Tibial artery (tissue), 4 donors: ENCODE measurements around the gene GALNT9.

Experiments used
- DNase-seq, 2 donors: peaks; one replicate each; pipeline ENCODE4 v3.0.0-alpha.2; 2019
- H3K27ac ChIP-seq, 2 donors: fragments of 200-600 bp; sonication (generic) in 1 of 2; 1 replicate in 1 of 2; 2 replicates in 1 of 2; pipeline ENCODE4 v1.5.1; 2018 to 2019; ENCODE audit warnings: mild to moderate bottlenecking in 1 of 2
- H3K27me3 ChIP-seq, 2 donors: fragments of 200-600 bp; sonication (generic) in 1 of 2; one replicate each; pipeline versions ENCODE4 v1.5.1 to v1.6.0; 2016 to 2019
- H3K36me3 ChIP-seq, 3 donors: fragments of 200-600 bp; sonication (generic) in 2 of 3; one replicate each; pipeline ENCODE4 v1.5.1; 2016 to 2019; ENCODE audit warnings: mild to moderate bottlenecking in 2 of 3
- H3K4me1 ChIP-seq, 4 donors: fragments of 200-600 bp; sonication (generic) in 2 of 4; 1 replicate in 3 of 4; 2 replicates in 1 of 4; pipeline ENCODE4 v1.5.1; 2016 to 2019
- H3K4me3 ChIP-seq, 2 donors: fragments of 200-600 bp; sonication (generic) in 1 of 2; 1 replicate in 1 of 2; 2 replicates in 1 of 2; pipeline ENCODE4 v1.5.1; 2018 to 2019; ENCODE audit warnings: mild to moderate bottlenecking in 2 of 2
- H3K9me3 ChIP-seq, 3 donors: fragments of 200-600 bp; sonication (generic) in 1 of 3; one replicate each; pipeline ENCODE4 v1.5.1; 2016 to 2019
- CTCF ChIP-seq, 2 experiments: fragments of 200-600 bp in 1 of 2; fragments of 450-650 bp in 1 of 2; IDR thresholded peaks; one replicate each; pipeline ENCODE4 v1.5.1; 2017 to 2019; ENCODE audit warnings: antibody characterized with exemption in 2 of 2, mild to moderate bottlenecking in 1 of 2, moderate library complexity in 1 of 2
- intact Hi-C: fragments of 100-400 bp; cut with DNase I; formaldehyde crosslinking; loops from one replicate; pipeline ENCODE4 v1.15.0; 2023; ENCODE audit warnings: low total_unique reads

GALNT9 gene

GRCh38 chr12:132281038-132281437 is 48.4 kb downstream of the GALNT9 start:
- Histone ChIP-seq H3K36me3 (no peaks in the 10 kb centered on the region), H3K9me3 (no peaks in the 10 kb centered on the region), H3K4me1 (peaks cover 0 to 10% (median 3%) of the 10 kb centered on the region in 4 donors), H3K27ac (no peak overlapping the region), H3K4me3 (no peak overlapping the region), H3K27me3 (peaks cover 0 to 95% of the 10 kb centered on the region in 2 donors)
- intact Hi-C loops, result no loop called here
- TF ChIP-seq CTCF (IDR thresholded peaks at IDR 0.05), result no peak
- DNase-seq, result no peak

- Histone ChIP-seq H3K4me1 (peaks cover 0 to 5% (median 0%) of the 10 kb centered on the region in 4 donors), H3K9me3 (no peaks in the 10 kb centered on the region), H3K27me3 (peaks cover 0 to 95% of the 10 kb centered on the region in 2 donors), H3K4me3 (no peak overlapping the region), H3K27ac (no peak overlapping the region), H3K36me3 (no peaks in the 10 kb centered on the region)
- DNase-seq, result no peak
- TF ChIP-seq CTCF (IDR thresholded peaks at IDR 0.05), result no peak
- intact Hi-C loops, result no loop called here
Observed at GRCh38 chr12:132280406-132280805, 49.0 kb downstream of the GALNT9 start.

GRCh38 chr12:132279930-132280329 is 49.5 kb downstream of the GALNT9 start:
- Histone ChIP-seq H3K36me3 (no peaks in the 10 kb centered on the region), H3K4me3 (no peak overlapping the region), H3K27ac (no peak overlapping the region), H3K9me3 (no peaks in the 10 kb centered on the region), H3K4me1 (peaks cover 0 to 3% (median 0%) of the 10 kb centered on the region in 4 donors), H3K27me3 (peaks cover 0 to 95% of the 10 kb centered on the region in 2 donors)
- intact Hi-C loops, result no loop called here
- no peak for TF ChIP-seq CTCF (IDR thresholded peaks at IDR 0.05)
- no peak for DNase-seq

GRCh38 chr12:132279184-132279889 is 50.1 kb downstream of the GALNT9 start:
- Histone ChIP-seq H3K27ac (no peak overlapping the region), H3K36me3 (no peaks in the 10 kb centered on the region), H3K27me3 (peaks cover 0 to 96% of the 10 kb centered on the region in 2 donors), H3K4me3 (no peak overlapping the region), H3K9me3 (no peaks in the 10 kb centered on the region), H3K4me1 (peaks cover 0 to 3% (median 0%) of the 10 kb centered on the region in 4 donors)
- DNase-seq, result no peak
- no peak for TF ChIP-seq CTCF (IDR thresholded peaks at IDR 0.05)
- intact Hi-C loops, result no loop called here

- Histone ChIP-seq H3K4me3 (no peak overlapping the region), H3K36me3 (no peaks in the 10 kb centered on the region), H3K27me3 (peaks cover 0 to 100% of the 10 kb centered on the region in 2 donors), H3K9me3 (no peaks in the 10 kb centered on the region), H3K4me1 (peaks cover 0 to 3% (median 0%) of the 10 kb centered on the region in 4 donors), H3K27ac (no peak overlapping the region)
- no peak for DNase-seq
- no peak for TF ChIP-seq CTCF (IDR thresholded peaks at IDR 0.05)
- intact Hi-C loops, result no loop called here
Observed at GRCh38 chr12:132278401-132279183, 50.8 kb downstream of the GALNT9 start.
